Hepatocyte (in vitro differentiated cells): ENCODE results near the gene ADGRE1.

Experiments used
- EZH2 ChIP-seq: fragments of 200-600 bp; sonication (generic); IDR thresholded peaks from 2 replicates; pipeline ENCODE4 v1.6.1; 2016; ENCODE audit warnings: antibody characterized with exemption, mild to moderate bottlenecking, borderline replicate concordance
- TF ChIP-seq, protein P1 (sequence below): fragments of 200-600 bp; sonication (generic); IDR thresholded peaks from 2 replicates; pipeline ENCODE4 v1.5.1; 2016; ENCODE audit warnings: antibody characterized with exemption, mild to moderate bottlenecking; ENCODE audit not compliant: poor library complexity

DNA sequence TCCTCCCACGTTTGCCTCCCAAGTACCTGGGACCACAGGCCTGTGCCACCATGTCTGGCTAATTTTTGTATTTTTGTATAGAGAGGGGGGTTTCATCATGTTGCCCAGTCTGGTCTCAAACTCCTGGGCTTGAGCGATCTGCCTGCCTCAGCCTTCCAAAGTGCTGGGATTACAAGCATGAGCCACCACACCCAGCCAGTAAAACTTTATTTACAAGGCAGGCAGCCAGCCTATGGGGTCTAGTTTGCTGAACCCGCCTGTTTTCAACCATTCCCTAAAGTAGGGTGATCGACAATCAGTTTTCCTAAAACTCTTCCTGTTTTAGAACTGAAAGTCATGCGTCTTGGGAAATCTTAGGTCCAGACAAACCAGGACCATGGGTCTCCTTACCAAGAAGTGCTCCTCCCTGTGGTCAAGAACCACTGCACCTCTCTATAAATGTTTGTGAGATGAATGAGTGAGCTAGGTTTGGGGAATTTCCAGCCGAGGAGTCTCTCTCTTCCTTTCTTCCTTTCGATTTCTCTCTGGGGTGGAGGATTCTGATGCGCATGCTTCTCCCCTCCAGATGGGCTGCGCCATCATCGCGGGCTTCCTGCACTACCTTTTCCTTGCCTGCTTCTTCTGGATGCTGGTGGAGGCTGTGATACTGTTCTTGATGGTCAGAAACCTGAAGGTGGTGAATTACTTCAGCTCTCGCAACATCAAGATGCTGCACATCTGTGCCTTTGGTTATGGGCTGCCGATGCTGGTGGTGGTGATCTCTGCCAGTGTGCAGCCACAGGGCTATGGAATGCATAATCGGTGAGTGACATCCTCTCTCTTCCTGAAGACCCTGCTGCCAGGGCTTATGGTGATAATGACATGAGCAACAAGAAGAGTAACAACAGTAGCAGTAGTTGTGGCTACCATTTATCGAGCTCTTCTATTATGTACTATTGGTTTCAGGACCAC is 38.7 kb downstream of the ADGRE1 start:
- TF ChIP-seq, protein P1, sequence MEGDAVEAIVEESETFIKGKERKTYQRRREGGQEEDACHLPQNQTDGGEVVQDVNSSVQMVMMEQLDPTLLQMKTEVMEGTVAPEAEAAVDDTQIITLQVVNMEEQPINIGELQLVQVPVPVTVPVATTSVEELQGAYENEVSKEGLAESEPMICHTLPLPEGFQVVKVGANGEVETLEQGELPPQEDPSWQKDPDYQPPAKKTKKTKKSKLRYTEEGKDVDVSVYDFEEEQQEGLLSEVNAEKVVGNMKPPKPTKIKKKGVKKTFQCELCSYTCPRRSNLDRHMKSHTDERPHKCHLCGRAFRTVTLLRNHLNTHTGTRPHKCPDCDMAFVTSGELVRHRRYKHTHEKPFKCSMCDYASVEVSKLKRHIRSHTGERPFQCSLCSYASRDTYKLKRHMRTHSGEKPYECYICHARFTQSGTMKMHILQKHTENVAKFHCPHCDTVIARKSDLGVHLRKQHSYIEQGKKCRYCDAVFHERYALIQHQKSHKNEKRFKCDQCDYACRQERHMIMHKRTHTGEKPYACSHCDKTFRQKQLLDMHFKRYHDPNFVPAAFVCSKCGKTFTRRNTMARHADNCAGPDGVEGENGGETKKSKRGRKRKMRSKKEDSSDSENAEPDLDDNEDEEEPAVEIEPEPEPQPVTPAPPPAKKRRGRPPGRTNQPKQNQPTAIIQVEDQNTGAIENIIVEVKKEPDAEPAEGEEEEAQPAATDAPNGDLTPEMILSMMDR, result no peak
- no peak for TF ChIP-seq EZH2
